Stimulated activated naive CD8-positive, alpha-beta T cell treated with anti-CD3 and anti-CD28 coated beads, Interleukin-15, amount 100 ng/mL, for 72 hours (primary cell): ENCODE results near the gene BCL2.
"Not testable (repeated sequence)": the region's sequence is repeated elsewhere in the genome, so short reads cannot be mapped to it uniquely, and the experiment has no call there.

Experiments
- ATAC-seq: fragments of 150-1000 bp; cut with Tn5 transposase; 2 replicates; pipeline ENCODE4 v1.10.0; 2021; ENCODE audit warnings: mild to moderate bottlenecking, moderate library complexity
- DNase-seq, 2 donors: peaks; one replicate each; pipeline ENCODE4 v3.0.0; 2021 to 2022
- H3K27ac Mint-ChIP-seq, 2 donors: one replicate each; pipeline ENCODE4 v1.8.0; 2022; ENCODE audit warnings: mild to moderate bottlenecking in 2 of 2, mixed read lengths in 2 of 2, moderate library complexity in 2 of 2
- H3K27me3 Mint-ChIP-seq: one replicate; pipeline ENCODE4 v1.8.0; 2022; ENCODE audit warnings: mixed read lengths
- H3K4me1 Mint-ChIP-seq: one replicate; pipeline ENCODE4 v1.8.0; 2022; ENCODE audit warnings: mild to moderate bottlenecking, mixed read lengths
- H3K4me3 Mint-ChIP-seq, 2 donors: one replicate each; pipeline ENCODE4 v1.8.0; 2022; ENCODE audit warnings: mild to moderate bottlenecking in 2 of 2, mixed read lengths in 2 of 2, moderate library complexity in 1 of 2
- H3K9me3 Mint-ChIP-seq, 2 donors: one replicate each; pipeline ENCODE4 v1.8.0; 2022; ENCODE audit warnings: mixed read lengths in 2 of 2

The BCL2 gene

GRCh38 chr18:63319383-63320122, at the start of gene BCL2:
Gene BCL2, minus strand, starts transcription at chr18:63319769.
- Mint-ChIP-seq H3K27me3 (no peaks in the 10 kb centered on the region), H3K4me3 (peak within 1 kb of the TSS; percentile 94 to 97), H3K9me3 (no peaks in the 10 kb centered on the region), H3K27ac (peak within 1 kb of the TSS; percentile 97 to 99), H3K4me1 (peaks cover 32% of the 10 kb centered on the region)
- peak; percentile 34 for ATAC-seq
- DNase-seq, result peak; percentile 27 to 58

GRCh38 chr18:63368611-63369010, 49.0 kb upstream of the BCL2 start:
- no peak for ATAC-seq
- H3K27ac Mint-ChIP-seq, result no peak overlapping the region
- H3K9me3 Mint-ChIP-seq, result peaks cover 8 to 14% of the 10 kb centered on the region in 2 donors
- no peak for DNase-seq
- peak overlapping the region; percentile 93 to 97 for H3K4me3 Mint-ChIP-seq
- H3K4me1 Mint-ChIP-seq, result peaks cover 41% of the 10 kb centered on the region
- H3K27me3 Mint-ChIP-seq, result no peaks in the 10 kb centered on the region

GRCh38 chr18:63367053-63367953, 47.7 kb upstream of the BCL2 start, which contains the start of gene KDSR:
Gene KDSR, minus strand, starts transcription at chr18:63367206. Its CDS starts 88 bp downstream, at chr18:63367118.
- peaks cover 41% of the 10 kb centered on the region for H3K4me1 Mint-ChIP-seq
- ATAC-seq (peak; percentile 88), DNase-seq (peak; percentile 83 to 85)
- H3K4me3 Mint-ChIP-seq, result peak within 1 kb of the TSS; percentile 93 to 97
- peak within 1 kb of the TSS; percentile 88 to 92 for H3K27ac Mint-ChIP-seq
- peaks cover 8 to 14% of the 10 kb centered on the region in 2 donors for H3K9me3 Mint-ChIP-seq
- no peaks in the 10 kb centered on the region for H3K27me3 Mint-ChIP-seq

- no peaks in the 10 kb centered on the region for H3K27me3 Mint-ChIP-seq
- H3K27ac Mint-ChIP-seq, result peak overlapping the region; percentile 75 to 86
- peak overlapping the region; percentile 93 to 97 for H3K4me3 Mint-ChIP-seq
- ATAC-seq (peak; percentile 69), DNase-seq (peak; percentile 40 to 72)
- H3K4me1 Mint-ChIP-seq, result peaks cover 41% of the 10 kb centered on the region
- H3K9me3 Mint-ChIP-seq, result peaks cover 8 to 14% of the 10 kb centered on the region in 2 donors
Observed at GRCh38 chr18:63366213-63367052, 46.9 kb upstream of the BCL2 start.

GRCh38 chr18:63365876-63366212, 46.3 kb upstream of the BCL2 start:
- ATAC-seq, result no peak
- H3K27me3 Mint-ChIP-seq, result no peaks in the 10 kb centered on the region
- peaks cover 8 to 14% of the 10 kb centered on the region in 2 donors for H3K9me3 Mint-ChIP-seq

GRCh38 chr18:63363951-63364350, 44.4 kb upstream of the BCL2 start:
- Mint-ChIP-seq H3K27me3 (no peaks in the 10 kb centered on the region), H3K9me3 (peaks cover 4 to 5% of the 10 kb centered on the region in 2 donors), H3K27ac (no peak overlapping the region), H3K4me1 (peaks cover 34% of the 10 kb centered on the region), H3K4me3 (no peak overlapping the region)
- ATAC-seq (no peak), DNase-seq (peak in 1 of 2 donors; percentile 19)

More at GRCh38 chr18:63365876-63366212, 46.3 kb upstream of the BCL2 start:
- peak in 1 of 2 donors; percentile 6 for DNase-seq
- Mint-ChIP-seq H3K4me1 (peaks cover 41% of the 10 kb centered on the region), H3K4me3 (peak overlapping the region; percentile 93 to 97), H3K27ac (peak overlapping the region in 1 of 2 donors; percentile 58)

- H3K4me1 Mint-ChIP-seq, result peaks cover 29% of the 10 kb centered on the region
- not testable (repeated sequence) for ATAC-seq, DNase-seq, H3K27ac Mint-ChIP-seq, H3K9me3 Mint-ChIP-seq, H3K27me3 Mint-ChIP-seq, H3K4me3 Mint-ChIP-seq
Observed at GRCh38 chr18:63363420-63363819, 43.9 kb upstream of the BCL2 start.

GRCh38 chr18:63356272-63356896, 36.8 kb upstream of the BCL2 start:
- no peak for DNase-seq
- no peak for ATAC-seq
- H3K27me3 Mint-ChIP-seq, result no peaks in the 10 kb centered on the region
- no peak overlapping the region for H3K27ac Mint-ChIP-seq
- H3K4me3 Mint-ChIP-seq, result no peak overlapping the region
- H3K4me1 Mint-ChIP-seq, result no peaks in the 10 kb centered on the region
- no peaks in the 10 kb centered on the region for H3K9me3 Mint-ChIP-seq

GRCh38 chr18:63350230-63350629, 30.7 kb upstream of the BCL2 start:
- DNase-seq (no peak), ATAC-seq (no peak)
- Mint-ChIP-seq H3K4me1 (no peaks in the 10 kb centered on the region), H3K9me3 (no peaks in the 10 kb centered on the region), H3K27ac (no peak overlapping the region), H3K27me3 (no peaks in the 10 kb centered on the region), H3K4me3 (no peak overlapping the region)

- Mint-ChIP-seq H3K27me3 (no peaks in the 10 kb centered on the region), H3K9me3 (no peaks in the 10 kb centered on the region), H3K4me1 (no peaks in the 10 kb centered on the region), H3K27ac (no peak overlapping the region), H3K4me3 (no peak overlapping the region)
- no peak for ATAC-seq
- no peak for DNase-seq
Observed at GRCh38 chr18:63348508-63349136, 29.1 kb upstream of the BCL2 start.

GRCh38 chr18:63346480-63347183, 27.1 kb upstream of the BCL2 start:
- Mint-ChIP-seq H3K9me3 (no peaks in the 10 kb centered on the region), H3K27me3 (no peaks in the 10 kb centered on the region), H3K27ac (no peak overlapping the region), H3K4me1 (no peaks in the 10 kb centered on the region), H3K4me3 (no peak overlapping the region)
- no peak for ATAC-seq
- no peak for DNase-seq

GRCh38 chr18:63346031-63346430, 26.5 kb upstream of the BCL2 start:
- Mint-ChIP-seq H3K9me3 (no peaks in the 10 kb centered on the region), H3K27ac (no peak overlapping the region), H3K4me3 (no peak overlapping the region), H3K4me1 (no peaks in the 10 kb centered on the region), H3K27me3 (no peaks in the 10 kb centered on the region)
- DNase-seq (no peak), ATAC-seq (no peak)

- Mint-ChIP-seq H3K27me3 (no peaks in the 10 kb centered on the region), H3K9me3 (no peaks in the 10 kb centered on the region), H3K4me1 (peaks cover 4% of the 10 kb centered on the region), H3K27ac (no peak overlapping the region), H3K4me3 (no peak overlapping the region)
- ATAC-seq, result no peak
- no peak for DNase-seq
Observed at GRCh38 chr18:63344918-63345317, 25.3 kb upstream of the BCL2 start.

GRCh38 chr18:63344263-63344662, 24.7 kb upstream of the BCL2 start:
- Mint-ChIP-seq H3K4me3 (no peak overlapping the region), H3K27ac (peak overlapping the region in 1 of 2 donors; percentile 90), H3K9me3 (no peaks in the 10 kb centered on the region), H3K27me3 (no peaks in the 10 kb centered on the region), H3K4me1 (peaks cover 9% of the 10 kb centered on the region)
- DNase-seq (no peak), ATAC-seq (no peak)
